ENCODE data around the gene KRTAP25-1. TPM values are rescaled to one million over a fixed set of nuclear protein-coding genes. Genes with fewer than 3 reads are reported as not detected.

The KRTAP25-1 gene
- polyA plus RNA-seq, 3 donors = not detected

DNA sequence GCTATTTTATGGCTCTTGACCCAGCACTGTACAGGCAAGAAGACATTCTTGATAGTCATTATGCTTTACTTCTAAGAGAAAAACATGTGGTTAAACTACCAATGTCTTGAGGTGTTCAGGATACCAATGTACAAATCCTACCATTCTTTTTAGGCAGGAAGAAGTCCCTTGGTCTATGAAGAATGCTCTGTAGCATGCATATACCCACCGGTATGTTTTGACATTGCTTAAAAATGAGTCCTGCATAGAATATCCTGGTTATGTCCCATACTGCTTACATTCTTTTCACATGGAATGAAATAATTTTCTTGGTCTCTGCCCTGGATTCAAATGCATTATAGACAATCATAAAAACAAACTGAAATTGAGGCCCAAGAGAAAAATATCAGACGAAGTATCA, 43.4 kb upstream of the KRTAP25-1 start:
- DNase-seq = no peak
- Histone ChIP-seq H3K9me3 (replicated peaks in 1 of 2; ENCODE audit: control insufficient read depth in 1 of 2, insufficient read depth in 1 of 2, low read length in 2 of 2) (peaks cover 0 to 3% of the 10 kb centered on the region in 2 donors), H3K9ac (ENCODE audit: insufficient read depth, low read length, poor library complexity, severe bottlenecking) (no peak overlapping the region), H3K4me2 (replicated peaks; ENCODE audit: extremely low read depth, low read length, poor library complexity, severe bottlenecking) (no peak overlapping the region), H2AFZ (ENCODE audit: insufficient read depth, low read depth, low read length, poor library complexity, severe bottlenecking) (no peak overlapping the region), H3K27me3 (ENCODE audit: control insufficient read depth in 2 of 2, insufficient read depth in 2 of 2, low read length in 2 of 2) (no peaks in the 10 kb centered on the region), H3K36me3 (replicated peaks in 1 of 2; ENCODE audit: control insufficient read depth in 1 of 2, insufficient read depth in 2 of 2, low read length in 2 of 2) (no peaks in the 10 kb centered on the region), H3K27ac (ENCODE audit: low read depth in 1 of 2, low read length in 2 of 2) (no peak overlapping the region), H3K4me3 (replicated peaks in 1 of 3; ENCODE audit: low read depth in 2 of 3, low read length in 3 of 3) (no peak overlapping the region), H3K79me2 (ENCODE audit: insufficient read depth, low read length) (no peaks in the 10 kb centered on the region), H4K20me1 (ENCODE audit: insufficient read depth, low read length) (no peaks in the 10 kb centered on the region), H3K4me1 (ENCODE audit: control insufficient read depth in 1 of 2, insufficient read depth in 2 of 2, low read length in 2 of 2) (no peaks in the 10 kb centered on the region)
- Mint-ChIP-seq H3K27ac (no peak overlapping the region), H3K4me3 (no peak overlapping the region), H3K9me3 (peaks cover 0 to 3% (median 2%) of the 10 kb centered on the region in 7 donors), H3K27me3 (ENCODE audit: low read depth in 3 of 3) (peaks cover 0 to 2% (median 0%) of the 10 kb centered on the region in 3 donors), H3K36me3 (no peaks in the 10 kb centered on the region), H3K4me1 (no peaks in the 10 kb centered on the region)
- intact Hi-C loops (cut with micrococcal nuclease) = no loop called here
- TF ChIP-seq, protein P1, sequence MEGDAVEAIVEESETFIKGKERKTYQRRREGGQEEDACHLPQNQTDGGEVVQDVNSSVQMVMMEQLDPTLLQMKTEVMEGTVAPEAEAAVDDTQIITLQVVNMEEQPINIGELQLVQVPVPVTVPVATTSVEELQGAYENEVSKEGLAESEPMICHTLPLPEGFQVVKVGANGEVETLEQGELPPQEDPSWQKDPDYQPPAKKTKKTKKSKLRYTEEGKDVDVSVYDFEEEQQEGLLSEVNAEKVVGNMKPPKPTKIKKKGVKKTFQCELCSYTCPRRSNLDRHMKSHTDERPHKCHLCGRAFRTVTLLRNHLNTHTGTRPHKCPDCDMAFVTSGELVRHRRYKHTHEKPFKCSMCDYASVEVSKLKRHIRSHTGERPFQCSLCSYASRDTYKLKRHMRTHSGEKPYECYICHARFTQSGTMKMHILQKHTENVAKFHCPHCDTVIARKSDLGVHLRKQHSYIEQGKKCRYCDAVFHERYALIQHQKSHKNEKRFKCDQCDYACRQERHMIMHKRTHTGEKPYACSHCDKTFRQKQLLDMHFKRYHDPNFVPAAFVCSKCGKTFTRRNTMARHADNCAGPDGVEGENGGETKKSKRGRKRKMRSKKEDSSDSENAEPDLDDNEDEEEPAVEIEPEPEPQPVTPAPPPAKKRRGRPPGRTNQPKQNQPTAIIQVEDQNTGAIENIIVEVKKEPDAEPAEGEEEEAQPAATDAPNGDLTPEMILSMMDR (IDR thresholded peaks at IDR 0.05) = no peak
- WGBS (ENCODE audit: insufficient coverage) = 80% methylated on average over 1 of the region's 2 CpGs

DNA sequence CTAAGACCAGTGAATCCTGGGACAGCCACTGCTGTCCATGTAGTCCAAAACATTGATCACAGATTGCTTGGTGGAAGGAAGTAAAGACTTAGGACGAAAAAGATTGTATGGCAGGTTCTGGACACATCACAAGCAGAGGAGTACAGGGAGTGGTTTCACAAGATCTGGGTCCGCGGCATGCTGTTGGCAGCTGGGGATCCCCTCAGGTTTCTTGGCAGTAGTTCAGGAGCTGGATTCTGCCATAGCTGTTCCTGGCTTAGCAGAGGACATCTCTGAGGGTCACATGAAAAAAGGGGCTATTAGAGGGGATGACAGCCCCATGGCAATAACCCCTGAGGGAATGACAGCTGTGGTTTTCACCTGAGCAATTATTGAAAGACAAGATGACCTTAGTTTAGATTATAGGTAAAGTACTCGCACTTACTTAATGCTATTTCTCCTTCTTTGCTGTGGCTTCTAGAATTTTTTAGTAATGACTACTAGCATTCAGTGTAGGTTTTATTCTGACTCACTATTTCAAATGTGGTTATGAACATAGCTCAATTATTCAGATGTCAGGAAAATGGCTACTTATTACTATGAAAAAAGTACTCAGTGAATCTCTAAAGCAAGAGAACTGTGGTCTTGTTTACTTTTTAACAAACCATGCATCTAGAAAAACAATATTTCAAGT, 40.0 kb upstream of the KRTAP25-1 start:
- Histone ChIP-seq H3K27ac (ENCODE audit: low read depth in 1 of 2, low read length in 2 of 2) (no peak overlapping the region), H3K36me3 (replicated peaks in 1 of 2; ENCODE audit: control insufficient read depth in 1 of 2, insufficient read depth in 2 of 2, low read length in 2 of 2) (no peaks in the 10 kb centered on the region), H2AFZ (ENCODE audit: insufficient read depth, low read depth, low read length, poor library complexity, severe bottlenecking) (no peak overlapping the region), H3K9ac (ENCODE audit: insufficient read depth, low read length, poor library complexity, severe bottlenecking) (no peak overlapping the region), H4K20me1 (ENCODE audit: insufficient read depth, low read length) (no peaks in the 10 kb centered on the region), H3K27me3 (ENCODE audit: control insufficient read depth in 2 of 2, insufficient read depth in 2 of 2, low read length in 2 of 2) (no peaks in the 10 kb centered on the region), H3K79me2 (ENCODE audit: insufficient read depth, low read length) (no peaks in the 10 kb centered on the region), H3K9me3 (replicated peaks in 1 of 2; ENCODE audit: control insufficient read depth in 1 of 2, insufficient read depth in 1 of 2, low read length in 2 of 2) (peaks cover 0 to 3% of the 10 kb centered on the region in 2 donors), H3K4me1 (ENCODE audit: control insufficient read depth in 1 of 2, insufficient read depth in 2 of 2, low read length in 2 of 2) (no peaks in the 10 kb centered on the region), H3K4me2 (replicated peaks; ENCODE audit: extremely low read depth, low read length, poor library complexity, severe bottlenecking) (no peak overlapping the region), H3K4me3 (replicated peaks in 1 of 3; ENCODE audit: low read depth in 2 of 3, low read length in 3 of 3) (no peak overlapping the region)
- 89% methylated on average over 3 of the region's 4 CpGs for WGBS (ENCODE audit: insufficient coverage)
- Mint-ChIP-seq H3K27me3 (ENCODE audit: low read depth in 3 of 3) (no peaks in the 10 kb centered on the region), H3K27ac (no peak overlapping the region), H3K36me3 (no peaks in the 10 kb centered on the region), H3K9me3 (peaks cover 0 to 7% (median 2%) of the 10 kb centered on the region in 7 donors), H3K4me1 (no peaks in the 10 kb centered on the region), H3K4me3 (no peak overlapping the region)
- intact Hi-C loops (cut with micrococcal nuclease) = no loop called here
- TF ChIP-seq, protein P1 (IDR thresholded peaks at IDR 0.05) = no peak
- DNase-seq = no peak

Measured in CD14-positive monocyte (primary cell).